Liver (tissue), 5 donors: ENCODE results near the gene MRPL47. TPM values are rescaled to one million over a fixed set of nuclear protein-coding genes. Genes with fewer than 3 reads are reported as not detected.

Experiments used
- polyA plus RNA-seq, 2 donors: library from polyadenylated mRNA; stranded (reverse) in 1 of 2; unstranded in 1 of 2; fragments of 200-250 nt in 1 of 2; fragments of >200 nt in 1 of 2; fragmentation: Nextera tagmentation in 1 of 2; extraction: Ambion mirVana in 1 of 2; gene quantifications; one replicate each; pipeline versions ENCODE4 v1.2.1 to v1.2.3, GENCODE V29; 2013 to 2015
- small RNA-seq: library from RNA; depleted of rRNA; stranded (forward); fragments of <200 nt; gene quantifications from one replicate; pipeline ENCODE3, GENCODE V24; 2014
- total RNA-seq, 2 donors: library from RNA; depleted of rRNA; stranded (reverse); fragments of >200 nt; gene quantifications; one replicate each; pipeline ENCODE4 v1.2.3, GENCODE V29; 2014
- donor health status: healthy.
- donor health status: healthy.
- donor health status: healthy.

MRPL47 gene
- total and polyA plus RNA-seq, 4 donors, result 11.5 to 34.1 (median 18.6) TPM

Small RNAs within 50 kb of the gene (small RNA-seq; reads per million reads assigned to genes)
- gene AC090425.1, result not detected
- gene RF01210, result not detected

Other genes starting within 250 kb of the MRPL47 start
- gene GNB4, start 153.2 kb downstream of the MRPL47 start, total RNA-seq, result 10 to 100 TPM in 1 of 2 donors, 1 to 10 TPM in 1; 7.8 to 19.9 TPM
- gene GNB4, start 153.2 kb downstream of the MRPL47 start, polyA plus RNA-seq, result 1 to 10 TPM; 1.9 to 2.5 TPM
- gene ACTL6A, start 41.7 kb downstream of the MRPL47 start, total RNA-seq, result 10 to 100 TPM; 26.5 to 29.4 TPM
- 10 to 100 TPM; 14.9 to 21.8 TPM for gene ACTL6A, start 41.7 kb downstream of the MRPL47 start, polyA plus RNA-seq
- 10 to 100 TPM; 43.4 to 44.6 TPM for gene NDUFB5, start 156 bp upstream of the MRPL47 start, total RNA-seq
- gene NDUFB5, start 156 bp upstream of the MRPL47 start, polyA plus RNA-seq, result 10 to 100 TPM; 50.6 to 92.8 TPM
- 1 to 10 TPM; 4.2 to 7.3 TPM for gene USP13, start 48.4 kb upstream of the MRPL47 start, total RNA-seq
- 1 to 10 TPM; 2.4 to 4.2 TPM for gene USP13, start 48.4 kb upstream of the MRPL47 start, polyA plus RNA-seq